DOHH2 (cell line): Measurements from ENCODE around the gene SPATA17.

Source experiments
- H3F3A ChIP-seq: fragments of 200-600 bp; sonication (generic), shearing (Covaris generic); 2 replicates; pipeline ENCODE4 v1.6.0; 2016; ENCODE audit warnings: antibody characterized with exemption, mild to moderate bottlenecking; ENCODE audit not compliant: control insufficient read depth, insufficient read depth
- H3K27ac ChIP-seq: fragments of 200-600 bp; sonication (generic); 2 replicates; pipeline ENCODE4 v1.5.1; 2014; ENCODE audit warnings: low read depth, mild to moderate bottlenecking, low read length, moderate library complexity
- H3K27me3 ChIP-seq: fragments of 200-600 bp; sonication (generic); 2 replicates; pipeline ENCODE4 v1.6.1; 2014; ENCODE audit warnings: mild to moderate bottlenecking, low read length, mixed read lengths; ENCODE audit not compliant: control insufficient read depth
- H3K36me3 ChIP-seq: fragments of 200-600 bp; sonication (generic); 2 replicates; pipeline ENCODE4 v1.6.1; 2014; ENCODE audit warnings: mild to moderate bottlenecking, low read length, moderate library complexity, mixed read lengths; ENCODE audit not compliant: control insufficient read depth
- H3K4me1 ChIP-seq: fragments of 200-600 bp; sonication (generic); 2 replicates; pipeline ENCODE4 v1.6.1; 2014; ENCODE audit warnings: mild to moderate bottlenecking, low read length, mixed read lengths; ENCODE audit not compliant: control insufficient read depth
- H3K4me2 ChIP-seq: fragments of 200-600 bp; sonication (generic); 2 replicates; pipeline ENCODE4 v1.6.0; 2014; ENCODE audit warnings: mild to moderate bottlenecking, low read length, moderate library complexity
- H3K4me3 ChIP-seq: fragments of 200-600 bp; sonication (generic); 2 replicates; pipeline ENCODE4 v1.5.1; 2014; ENCODE audit warnings: mild to moderate bottlenecking, low read length, mixed read lengths
- H3K79me2 ChIP-seq: fragments of 200-600 bp; sonication (generic); 2 replicates; pipeline ENCODE4 v1.6.1; 2014; ENCODE audit warnings: mild to moderate bottlenecking, low read length, mixed read lengths; ENCODE audit not compliant: control insufficient read depth
- H3K9me2 ChIP-seq: fragments of 200-600 bp; sonication (generic); replicated peaks from 2 replicates; pipeline ENCODE4 v1.6.1; 2014; ENCODE audit warnings: mild to moderate bottlenecking, low read length, mixed read lengths; ENCODE audit not compliant: control insufficient read depth
- H3K9me3 ChIP-seq: fragments of 200-600 bp; sonication (generic); 2 replicates; pipeline ENCODE4 v1.6.1; 2014; ENCODE audit warnings: antibody characterized with exemption, low read length, mixed read lengths; ENCODE audit not compliant: control insufficient read depth, insufficient read depth
- H4K20me1 ChIP-seq: fragments of 200-600 bp; sonication (generic); 2 replicates; pipeline ENCODE4 v1.6.0; 2014; ENCODE audit warnings: low read depth, mild to moderate bottlenecking, antibody characterized with exemption, low read length, moderate library complexity; ENCODE audit not compliant: control insufficient read depth, insufficient read depth
- EZH2phosphoT487 ChIP-seq: fragments of 200-600 bp; sonication (generic); IDR thresholded peaks from 2 replicates; pipeline ENCODE4 v1.6.1; 2017; ENCODE audit warnings: borderline replicate concordance, mild to moderate bottlenecking, antibody characterized with exemption, low read length, moderate library complexity, mixed read lengths
- TF ChIP-seq, protein P1 (sequence below): fragments of 200-600 bp; sonication (generic); IDR thresholded peaks from one replicate; pipeline ENCODE4 v1.5.1; 2014; ENCODE audit warnings: antibody characterized with exemption, mild to moderate bottlenecking, low read depth, low read length; ENCODE audit not compliant: poor library complexity, severe bottlenecking

The SPATA17 gene

DNA sequence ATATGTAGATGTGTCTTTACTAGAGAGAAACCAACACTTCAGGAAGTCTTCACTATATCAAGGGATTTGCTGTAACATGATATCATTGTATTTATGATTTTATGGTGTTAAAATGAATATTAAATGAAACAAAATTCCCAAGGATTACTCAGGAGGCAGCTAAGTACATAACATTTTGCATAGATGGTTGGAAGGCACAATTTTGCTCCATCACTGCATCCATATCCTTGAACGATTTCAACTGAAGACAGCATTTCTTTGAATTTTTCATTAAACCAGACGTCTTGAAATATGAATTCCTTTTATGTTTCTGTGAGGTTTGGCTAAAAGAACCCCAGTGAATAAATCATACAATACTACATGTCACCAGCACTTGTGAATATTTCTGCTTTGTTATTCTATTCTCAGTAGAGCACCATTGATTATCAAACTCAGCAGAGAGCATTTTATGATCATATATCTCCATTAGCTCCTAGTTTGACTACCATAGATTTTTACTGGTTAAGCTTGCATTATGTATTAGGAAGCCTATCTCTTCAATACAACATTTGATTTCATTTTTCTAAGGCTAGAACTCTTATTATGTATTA lies 37.3 kb downstream of the SPATA17 start:
- Histone ChIP-seq H3F3A (no peaks in the 10 kb centered on the region), H3K4me3 (no peak overlapping the region), H3K27me3 (no peaks in the 10 kb centered on the region), H3K79me2 (no peaks in the 10 kb centered on the region), H3K36me3 (no peaks in the 10 kb centered on the region), H4K20me1 (no peaks in the 10 kb centered on the region), H3K27ac (no peak overlapping the region), H3K4me1 (peaks cover 9% of the 10 kb centered on the region), H3K9me2 (no peaks in the 10 kb centered on the region), H3K4me2 (no peak overlapping the region), H3K9me3 (no peaks in the 10 kb centered on the region)
- TF ChIP-seq, protein P1, sequence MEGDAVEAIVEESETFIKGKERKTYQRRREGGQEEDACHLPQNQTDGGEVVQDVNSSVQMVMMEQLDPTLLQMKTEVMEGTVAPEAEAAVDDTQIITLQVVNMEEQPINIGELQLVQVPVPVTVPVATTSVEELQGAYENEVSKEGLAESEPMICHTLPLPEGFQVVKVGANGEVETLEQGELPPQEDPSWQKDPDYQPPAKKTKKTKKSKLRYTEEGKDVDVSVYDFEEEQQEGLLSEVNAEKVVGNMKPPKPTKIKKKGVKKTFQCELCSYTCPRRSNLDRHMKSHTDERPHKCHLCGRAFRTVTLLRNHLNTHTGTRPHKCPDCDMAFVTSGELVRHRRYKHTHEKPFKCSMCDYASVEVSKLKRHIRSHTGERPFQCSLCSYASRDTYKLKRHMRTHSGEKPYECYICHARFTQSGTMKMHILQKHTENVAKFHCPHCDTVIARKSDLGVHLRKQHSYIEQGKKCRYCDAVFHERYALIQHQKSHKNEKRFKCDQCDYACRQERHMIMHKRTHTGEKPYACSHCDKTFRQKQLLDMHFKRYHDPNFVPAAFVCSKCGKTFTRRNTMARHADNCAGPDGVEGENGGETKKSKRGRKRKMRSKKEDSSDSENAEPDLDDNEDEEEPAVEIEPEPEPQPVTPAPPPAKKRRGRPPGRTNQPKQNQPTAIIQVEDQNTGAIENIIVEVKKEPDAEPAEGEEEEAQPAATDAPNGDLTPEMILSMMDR = no peak
- no peak for TF ChIP-seq EZH2phosphoT487

DNA sequence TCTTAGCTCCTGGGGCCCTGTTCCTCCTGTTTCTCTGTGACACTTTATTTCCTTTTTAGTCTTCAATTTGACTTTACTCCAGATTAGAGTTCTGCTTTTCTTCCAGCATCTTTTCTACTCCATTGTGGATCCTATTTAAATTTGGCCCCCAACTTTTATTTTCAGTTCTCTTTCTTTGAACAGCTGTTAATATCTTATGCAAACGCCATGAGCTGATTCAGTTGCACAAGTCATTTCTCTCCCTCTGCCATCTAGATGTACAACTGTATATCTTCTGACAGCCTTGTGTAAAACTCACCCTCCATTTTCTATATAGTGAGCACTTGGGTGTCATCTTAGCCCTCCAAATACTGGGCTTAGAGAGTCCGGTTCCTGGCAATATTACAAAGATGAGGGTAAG lies 42.2 kb downstream of the SPATA17 start:
- Histone ChIP-seq H3K4me1 (peaks cover 22% of the 10 kb centered on the region), H3F3A (no peaks in the 10 kb centered on the region), H3K27ac (peak overlapping the region; percentile 52), H4K20me1 (no peaks in the 10 kb centered on the region), H3K4me2 (peak overlapping the region; percentile 27), H3K36me3 (no peaks in the 10 kb centered on the region), H3K9me2 (no peaks in the 10 kb centered on the region), H3K9me3 (no peaks in the 10 kb centered on the region), H3K79me2 (no peaks in the 10 kb centered on the region), H3K4me3 (peak overlapping the region; percentile 12), H3K27me3 (no peaks in the 10 kb centered on the region)
- TF ChIP-seq, protein P1 = no peak
- no peak for TF ChIP-seq EZH2phosphoT487

DNA sequence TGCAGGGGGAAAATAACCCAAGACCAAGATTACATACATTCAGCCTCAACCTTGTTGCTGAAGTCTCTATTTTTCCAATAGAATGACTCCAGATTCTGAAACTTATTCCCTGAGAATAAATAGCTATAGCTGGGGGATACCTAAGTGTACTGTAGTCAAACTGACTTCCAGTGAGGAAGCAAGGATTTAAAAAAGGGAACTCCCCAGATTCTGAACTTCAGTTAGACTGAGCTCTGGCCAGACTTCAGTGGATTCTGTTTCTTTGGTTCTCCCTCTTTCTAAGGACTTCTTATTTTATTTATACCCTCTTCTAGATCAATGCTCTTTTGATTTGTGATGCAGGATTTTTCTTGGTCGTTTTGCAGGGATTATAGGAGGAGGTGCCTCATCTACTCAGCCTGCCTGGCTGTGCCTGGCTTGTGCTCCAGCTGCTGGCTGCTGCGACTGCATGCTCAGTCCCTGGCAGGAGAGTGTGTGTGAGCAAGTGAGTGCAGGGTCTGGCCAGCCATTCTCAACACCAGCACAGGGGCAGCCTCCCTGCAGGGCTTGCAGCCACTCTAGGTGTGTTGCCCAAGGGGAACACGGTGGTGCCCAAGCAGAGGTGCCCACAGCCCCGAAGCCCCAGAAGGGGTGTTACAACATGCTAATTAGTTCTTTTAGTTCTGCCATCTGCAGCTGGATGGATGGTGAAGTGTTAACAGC lies 43.0 kb downstream of the SPATA17 start:
- H3F3A ChIP-seq = no peaks in the 10 kb centered on the region
- H3K79me2 ChIP-seq = no peaks in the 10 kb centered on the region
- no peaks in the 10 kb centered on the region for H3K36me3 ChIP-seq
- H4K20me1 ChIP-seq = no peaks in the 10 kb centered on the region
- TF ChIP-seq, protein P1 = no peak
- TF ChIP-seq EZH2phosphoT487 = no peak
- peak overlapping the region; percentile 27 for H3K4me2 ChIP-seq
- 0 out of 2 replicates have a peak overlapping the region, but pooled peaks have one; percentile 12 for H3K4me3 ChIP-seq
- no peaks in the 10 kb centered on the region for H3K9me3 ChIP-seq
- H3K4me1 ChIP-seq = peaks cover 22% of the 10 kb centered on the region
- H3K27me3 ChIP-seq = no peaks in the 10 kb centered on the region
- no peaks in the 10 kb centered on the region for H3K9me2 ChIP-seq
- H3K27ac ChIP-seq = peak overlapping the region; percentile 52
